ENCODE results near the gene KLRK1.
"Not testable (repeated sequence)": the region's sequence is repeated elsewhere in the genome, so short reads cannot be mapped to it uniquely, and the experiment has no call there.

Gene KLRK1

DNA sequence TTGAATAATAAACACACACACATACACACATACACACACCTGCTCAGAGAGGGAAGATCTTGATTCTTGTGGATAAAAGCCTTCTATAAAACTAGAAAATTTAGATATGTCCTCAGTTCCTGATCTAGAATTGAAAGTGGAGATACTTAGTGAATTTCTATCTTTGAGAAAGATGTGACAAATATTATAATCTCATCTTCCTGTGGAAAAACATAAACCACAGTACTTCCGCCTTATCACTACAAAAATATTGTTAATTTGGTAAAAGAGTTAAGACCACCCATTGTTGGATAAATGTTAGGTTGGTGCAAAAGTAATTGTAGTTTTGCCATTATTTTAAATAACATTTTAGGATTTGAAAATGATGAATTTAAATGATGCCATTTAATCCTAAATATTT is at the start of gene KLRK1:
KLRK1 (minus strand) TSS at position 138 of the 400 bp plus-strand sequence. CDS start 1,231 bp downstream, outside the sequence.
- no peak for DNase-seq (ENCODE audit: low read depth in 1 of 2, low spot score in 1 of 2)

DNA sequence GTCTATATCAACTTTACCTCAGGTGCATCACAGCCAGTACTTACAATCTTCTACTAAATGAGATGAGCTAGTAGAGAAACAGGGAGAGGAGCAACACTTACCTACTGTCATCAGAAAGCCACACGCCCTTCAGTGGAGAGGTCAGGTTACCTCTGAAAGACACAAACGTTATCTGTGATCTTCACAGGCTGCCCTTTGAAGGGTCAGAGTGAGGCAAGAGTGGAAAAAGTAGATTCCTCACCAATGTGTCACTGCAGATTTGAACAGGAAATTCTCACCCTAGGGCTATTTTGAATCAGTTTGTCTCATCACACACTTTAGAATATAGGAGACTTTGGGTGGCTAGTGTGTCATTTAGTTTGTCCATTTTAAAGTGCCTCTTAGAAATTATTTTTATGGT is 47.8 kb upstream of the KLRK1 start:
- DNase-seq (ENCODE audit: low read depth in 1 of 2, low spot score in 1 of 2) = not testable (repeated sequence)

DNA sequence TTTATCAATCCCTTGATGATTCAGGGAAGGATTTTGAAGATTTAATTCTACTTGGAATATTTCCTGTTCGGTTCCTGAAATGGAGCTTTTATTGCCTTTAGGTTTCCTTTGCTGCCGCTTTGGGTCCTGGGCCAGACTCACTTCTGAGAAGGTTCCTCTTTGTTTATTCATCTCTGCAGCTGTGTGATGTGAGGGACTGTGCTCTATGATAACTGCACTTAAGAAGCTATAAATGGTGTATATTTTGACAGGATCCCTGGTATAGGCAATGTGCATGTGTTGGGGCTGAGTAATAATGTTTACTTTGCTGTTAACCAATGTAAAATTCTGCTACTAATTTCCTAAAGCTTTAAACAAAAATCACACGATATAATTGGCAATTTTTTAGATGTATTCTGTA is 46.0 kb upstream of the KLRK1 start, which contains the start of gene KLRC2:
KLRC2 (minus strand) TSS at position 195 of the 400 bp plus-strand sequence; CDS start at position 171, 24 bp downstream.
- DNase-seq (ENCODE audit: low read depth in 1 of 2, low spot score in 1 of 2) = not testable (repeated sequence)

DNA sequence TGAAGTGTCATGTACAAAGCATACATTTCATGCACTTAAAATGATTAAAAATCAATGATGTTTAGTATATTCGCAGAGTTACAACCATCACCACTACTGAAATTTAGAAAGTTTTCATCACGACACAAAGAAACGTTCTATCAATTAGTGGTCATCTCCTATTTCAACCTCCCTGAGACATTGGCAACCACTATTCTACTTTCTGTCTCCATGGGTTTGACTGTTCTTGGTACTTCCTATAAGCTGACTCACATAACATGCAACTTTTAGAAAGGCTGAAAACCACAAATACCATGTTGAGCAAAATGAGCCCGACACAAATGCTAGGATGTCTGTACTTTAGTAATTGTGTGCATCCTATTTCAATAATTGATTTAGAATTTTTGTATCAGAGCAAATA is 40.8 kb upstream of the KLRK1 start:
- DNase-seq (ENCODE audit: low read depth in 1 of 2, low spot score in 1 of 2) = not testable (repeated sequence)

DNA sequence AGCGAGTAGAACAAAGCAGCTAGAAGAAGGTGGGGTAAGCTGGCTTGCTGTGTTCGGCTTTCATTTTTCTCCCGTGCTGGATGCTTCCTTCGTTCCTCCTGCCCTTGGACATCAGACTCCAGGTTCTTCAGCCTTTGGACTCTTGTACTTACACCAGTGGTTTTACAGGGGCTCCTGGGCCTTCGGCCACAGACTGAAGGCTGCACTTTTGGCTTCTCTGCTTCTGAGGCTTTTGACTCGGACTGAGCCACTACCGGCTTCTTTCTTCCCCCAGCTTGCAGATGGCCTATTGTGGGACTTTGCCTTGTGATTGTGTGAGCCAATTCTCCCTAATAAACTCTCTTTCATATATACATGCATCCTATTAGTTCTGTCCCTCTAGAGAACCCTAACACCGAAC is 36.1 kb upstream of the KLRK1 start:
- not testable (repeated sequence) for DNase-seq (ENCODE audit: low read depth in 1 of 2, low spot score in 1 of 2)

DNA sequence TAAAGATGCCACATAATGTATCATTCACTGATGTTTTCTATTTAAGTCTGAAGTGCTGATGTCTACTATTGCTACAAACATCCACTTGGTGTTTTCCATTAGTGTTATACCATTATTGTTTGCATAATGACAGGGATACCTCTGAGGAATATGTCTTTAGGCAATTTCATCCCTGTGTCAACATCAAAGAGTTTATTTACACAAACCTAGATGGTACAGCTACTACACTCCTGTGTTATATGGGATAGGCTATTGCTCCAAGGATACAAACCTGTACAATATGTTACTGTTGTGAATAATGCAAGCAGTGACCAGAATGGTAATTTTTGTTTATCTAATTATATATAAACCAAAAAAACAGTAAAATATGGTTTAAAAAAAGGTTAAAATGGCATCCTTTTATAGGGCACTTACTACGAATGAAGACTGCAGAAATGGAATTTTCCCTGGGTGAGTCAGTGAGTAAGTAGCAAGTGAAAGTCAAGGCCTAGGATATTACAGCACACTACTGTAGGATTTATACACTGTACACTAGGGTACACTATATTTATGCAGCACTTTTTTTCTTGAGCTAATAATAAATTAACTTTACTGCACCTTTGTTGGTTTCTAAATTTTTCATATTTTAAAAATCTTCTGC is 34.5 kb upstream of the KLRK1 start:
- DNase-seq (ENCODE audit: low read depth in 1 of 2, low spot score in 1 of 2) = not testable (repeated sequence)

DNA sequence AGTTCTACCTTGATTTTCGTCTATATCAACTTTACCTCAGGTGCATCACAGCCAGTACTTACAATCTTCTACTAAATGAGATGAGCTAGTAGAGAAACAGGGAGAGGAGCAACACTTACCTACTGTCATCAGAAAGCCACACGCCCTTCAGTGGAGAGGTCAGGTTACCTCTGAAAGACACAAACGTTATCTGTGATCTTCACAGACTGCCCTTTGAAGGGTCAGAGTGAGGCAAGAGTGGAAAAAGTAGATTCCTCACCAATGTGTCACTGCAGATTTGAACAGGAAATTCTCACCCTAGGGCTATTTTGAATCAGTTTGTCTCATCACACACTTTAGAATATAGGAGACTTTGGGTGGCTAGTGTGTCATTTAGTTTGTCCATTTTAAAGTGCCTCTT is 32.3 kb upstream of the KLRK1 start:
- not testable (repeated sequence) for DNase-seq (ENCODE audit: low read depth in 1 of 2, low spot score in 1 of 2)

DNA sequence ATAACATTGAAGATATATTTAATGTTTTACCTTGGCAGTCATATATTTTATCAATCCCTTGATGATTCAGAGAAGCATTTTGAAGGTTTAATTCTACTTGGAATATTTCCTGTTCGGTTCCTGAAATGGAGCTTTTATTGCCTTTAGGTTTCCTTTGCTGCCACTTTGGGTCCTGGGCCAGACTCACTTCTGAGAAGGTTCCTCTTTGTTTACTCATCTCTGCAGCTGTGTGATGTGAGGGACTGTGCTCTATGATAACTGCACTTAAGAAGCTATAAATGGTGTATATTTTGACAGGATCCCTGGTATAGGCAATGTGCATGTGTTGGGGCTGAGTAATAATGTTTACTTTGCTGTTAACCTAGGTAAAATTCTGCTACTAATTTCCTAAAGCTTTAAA is 30.5 kb upstream of the KLRK1 start, which contains the start of gene KLRC3:
KLRC3 (minus strand) TSS at position 262 of the 400 bp plus-strand sequence; CDS start at position 217, 45 bp downstream.
- DNase-seq (ENCODE audit: low read depth in 1 of 2, low spot score in 1 of 2) = not testable (repeated sequence)

DNA sequence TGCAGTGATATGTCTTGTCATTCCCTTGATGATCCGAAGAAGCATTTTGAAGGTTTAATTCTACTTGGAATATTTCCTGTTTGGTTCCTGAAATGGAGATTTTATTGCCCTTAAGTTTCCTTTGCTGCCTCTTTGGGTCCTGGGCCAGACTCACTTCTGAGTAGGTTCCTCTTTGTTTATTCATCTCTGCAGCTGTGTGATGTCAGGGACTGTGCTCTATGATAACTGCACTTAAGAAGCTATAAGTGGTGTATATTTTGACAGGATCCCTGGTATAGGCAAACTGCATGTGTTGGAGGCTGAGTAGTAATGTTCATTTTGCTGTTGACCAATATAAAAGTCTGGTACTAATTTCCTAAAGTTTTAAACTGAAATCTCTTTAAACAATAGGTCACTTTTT is 19.6 kb upstream of the KLRK1 start, which contains the start of gene KLRC4:
KLRC4 (minus strand) TSS at position 366 of the 400 bp plus-strand sequence; CDS start at position 184, 182 bp downstream.
- no peak for DNase-seq (ENCODE audit: low read depth in 1 of 2, low spot score in 1 of 2)

DNA sequence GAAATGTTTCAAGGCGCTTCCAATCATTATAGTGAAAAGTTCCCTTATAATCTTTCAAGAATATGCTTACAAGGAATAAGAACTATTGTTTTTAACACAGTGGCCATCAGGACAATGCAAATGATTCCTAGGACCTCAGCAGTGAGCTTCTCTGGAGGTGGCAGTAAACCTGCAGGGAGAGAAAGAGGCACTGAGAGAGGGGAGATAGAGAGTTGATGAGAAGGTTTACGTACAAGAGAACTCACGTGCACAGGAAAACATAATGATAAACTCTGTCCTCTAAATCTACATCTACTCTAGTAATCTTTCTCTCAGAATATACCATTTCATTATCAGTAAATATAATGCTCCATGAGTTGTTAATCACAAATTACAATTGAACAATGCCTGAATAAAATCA is 19.0 kb upstream of the KLRK1 start:
- no peak for DNase-seq (ENCODE audit: low read depth in 1 of 2, low spot score in 1 of 2)

DNA sequence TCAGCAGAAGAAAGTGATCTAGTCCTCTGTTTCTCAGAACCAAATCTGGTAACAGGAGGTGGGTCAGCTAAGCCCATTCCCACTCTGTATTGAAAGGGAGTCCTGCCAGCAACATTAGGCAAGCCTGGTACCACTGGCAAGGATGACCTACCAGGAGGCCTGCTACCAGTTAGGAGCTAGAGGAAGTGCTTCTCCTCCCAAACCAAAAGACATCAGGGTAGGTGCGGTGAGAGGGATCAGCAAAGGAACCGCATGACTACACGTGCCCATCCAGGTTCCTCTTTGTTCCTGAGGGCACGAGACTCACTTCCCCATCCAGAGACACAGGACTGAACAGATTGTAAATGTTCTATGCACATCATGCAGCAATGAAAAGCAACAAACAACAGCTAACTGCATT is 16.9 kb upstream of the KLRK1 start:
- no peak for DNase-seq (ENCODE audit: low read depth in 1 of 2, low spot score in 1 of 2)

DNA sequence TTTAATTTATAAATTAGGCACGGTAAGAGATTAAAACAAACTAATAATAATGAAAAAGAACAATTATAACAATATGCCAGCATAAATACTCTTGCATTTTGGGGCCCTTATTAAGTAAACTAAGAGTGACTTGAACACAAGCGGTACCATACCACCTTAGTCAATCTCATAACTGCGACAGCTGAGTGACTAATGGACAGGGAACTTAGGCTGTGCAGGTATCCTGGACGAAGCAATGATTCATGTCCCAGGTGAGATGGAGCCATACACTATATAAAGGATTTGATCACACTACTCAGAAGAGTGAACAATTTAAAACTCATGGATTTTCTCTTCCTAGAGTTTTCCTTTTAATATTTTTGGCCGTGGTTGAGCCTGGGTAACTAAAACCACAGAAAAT is 15.5 kb upstream of the KLRK1 start:
- no peak for DNase-seq (ENCODE audit: low read depth in 1 of 2, low spot score in 1 of 2)

DNA sequence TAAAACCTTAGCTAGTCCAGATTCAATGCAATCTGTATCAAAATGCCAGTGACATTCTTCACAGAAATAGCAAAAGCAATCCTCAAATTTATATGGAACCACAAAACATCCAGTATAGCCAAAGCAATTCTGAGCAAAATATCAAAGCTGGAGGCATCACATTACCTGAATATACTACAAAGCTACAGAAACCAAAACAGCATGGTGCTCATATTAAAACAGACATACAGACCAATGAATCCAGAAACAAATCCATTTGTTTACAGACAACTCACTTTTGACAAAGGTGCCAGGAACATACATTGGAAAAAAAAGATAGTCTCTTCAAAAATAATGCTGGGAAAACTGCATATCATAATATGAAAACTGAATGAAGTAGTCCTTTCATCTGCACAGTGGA is 15.0 kb upstream of the KLRK1 start:
- no peak for DNase-seq (ENCODE audit: low read depth in 1 of 2, low spot score in 1 of 2)

DNA sequence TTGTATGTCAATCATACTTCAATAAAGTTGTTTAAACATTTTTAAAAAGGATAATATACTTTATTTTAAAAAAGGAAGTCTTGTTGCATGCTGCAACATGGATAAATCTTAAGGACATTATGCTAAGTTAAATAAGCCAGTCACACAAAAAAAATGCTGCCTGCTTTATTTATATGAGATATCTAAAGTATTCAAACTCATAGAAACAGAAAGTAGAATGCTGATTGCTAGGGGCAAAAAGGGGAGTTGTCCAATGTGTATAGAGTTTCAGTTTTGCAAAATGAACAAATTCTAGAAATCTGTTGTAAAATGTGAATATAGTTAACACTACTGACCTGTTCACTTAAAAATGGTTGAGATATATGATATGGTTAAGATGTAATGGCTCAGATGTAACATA is 11.0 kb upstream of the KLRK1 start:
- DNase-seq (ENCODE audit: low read depth in 1 of 2, low spot score in 1 of 2) = no peak

DNA sequence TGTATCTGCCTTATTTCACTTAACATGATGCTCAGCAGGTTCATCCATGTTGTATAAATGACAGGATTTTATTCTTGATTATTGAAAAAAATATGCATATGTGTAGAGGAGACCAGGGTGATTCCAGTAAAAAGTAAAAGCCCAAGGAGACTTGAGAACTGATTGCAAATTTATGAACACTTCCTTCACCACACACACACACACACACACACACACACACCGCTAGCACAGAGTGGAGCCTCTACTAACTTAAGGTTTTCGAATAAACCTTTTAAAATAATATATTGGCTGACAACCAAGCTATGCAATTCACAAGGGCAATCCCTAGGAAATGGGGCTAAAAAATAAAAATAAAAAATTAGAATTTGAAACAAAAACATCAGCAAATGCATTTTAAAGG is 8.3 kb upstream of the KLRK1 start:
- no peak for DNase-seq (ENCODE audit: low read depth in 1 of 2, low spot score in 1 of 2)

DNA sequence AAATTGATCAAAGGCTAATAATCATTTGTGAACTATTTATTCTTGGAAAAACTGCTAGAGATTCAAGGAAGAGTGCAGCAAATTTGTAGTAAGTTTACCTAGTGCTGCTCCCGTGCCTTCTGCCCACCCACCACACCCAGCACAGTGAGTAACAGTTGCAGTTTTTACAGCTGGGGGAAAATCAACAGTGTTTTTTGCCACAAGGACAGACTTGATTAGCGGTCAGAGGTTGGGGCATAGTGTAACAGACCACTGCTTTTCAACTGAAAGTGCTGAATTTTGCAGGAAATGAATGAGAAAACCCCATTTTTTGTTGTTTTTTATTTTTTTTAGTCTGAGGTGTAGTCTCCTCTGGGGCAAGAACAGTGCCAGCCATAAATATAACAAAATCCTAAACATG is 7.5 kb upstream of the KLRK1 start:
- no peak for DNase-seq (ENCODE audit: low read depth in 1 of 2, low spot score in 1 of 2)

DNA sequence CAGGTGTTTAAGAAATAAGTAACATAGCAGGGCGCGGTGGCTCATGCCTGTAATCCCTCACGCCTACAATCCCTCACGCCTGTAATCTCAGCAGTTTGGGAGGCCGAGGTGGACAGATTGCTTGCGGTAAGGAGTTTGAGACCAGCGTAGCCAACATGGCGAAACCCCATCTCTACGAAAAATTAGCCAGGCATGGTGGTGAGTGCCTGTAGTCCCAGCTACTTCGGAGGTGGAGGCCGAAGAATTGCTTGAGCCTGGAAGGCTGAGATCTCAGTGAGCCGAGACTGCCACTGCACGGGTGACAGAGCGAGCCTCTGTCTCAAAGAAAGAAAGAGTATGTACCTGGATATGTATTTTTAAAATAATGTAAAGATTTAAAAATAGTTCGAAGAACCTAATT is 6.3 kb upstream of the KLRK1 start:
- DNase-seq (ENCODE audit: low read depth in 1 of 2, low spot score in 1 of 2) = not testable (repeated sequence)

DNA sequence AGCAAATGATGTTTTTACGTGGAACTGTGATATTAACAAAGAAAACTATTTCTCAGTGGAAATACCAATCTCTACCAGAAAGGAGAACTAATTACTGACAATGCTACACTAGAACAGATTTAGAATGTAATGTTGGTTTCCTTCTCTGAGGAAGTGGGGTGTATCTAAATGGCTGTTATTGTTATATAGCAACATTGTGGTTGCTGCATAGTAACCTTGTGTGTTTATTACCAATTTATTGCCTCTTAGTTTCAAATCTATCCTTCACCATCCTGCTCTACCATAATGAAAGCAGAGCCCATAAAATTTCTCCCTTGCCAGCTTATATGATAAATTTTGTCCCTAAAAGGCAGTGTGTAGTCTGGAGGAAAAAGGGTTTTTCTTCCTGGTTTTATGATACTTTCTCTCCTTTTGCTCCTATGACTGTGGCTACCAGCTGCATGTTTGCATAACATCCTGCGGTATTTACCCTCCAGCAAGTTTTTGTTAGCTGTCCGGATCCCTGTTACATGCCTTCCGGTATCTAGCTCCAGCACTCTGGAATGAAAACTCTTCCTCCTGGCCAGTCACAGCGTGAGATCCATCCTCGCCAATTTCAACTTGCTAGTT is 5.7 kb upstream of the KLRK1 start:
- DNase-seq (ENCODE audit: low read depth in 1 of 2, low spot score in 1 of 2) = no peak

DNA sequence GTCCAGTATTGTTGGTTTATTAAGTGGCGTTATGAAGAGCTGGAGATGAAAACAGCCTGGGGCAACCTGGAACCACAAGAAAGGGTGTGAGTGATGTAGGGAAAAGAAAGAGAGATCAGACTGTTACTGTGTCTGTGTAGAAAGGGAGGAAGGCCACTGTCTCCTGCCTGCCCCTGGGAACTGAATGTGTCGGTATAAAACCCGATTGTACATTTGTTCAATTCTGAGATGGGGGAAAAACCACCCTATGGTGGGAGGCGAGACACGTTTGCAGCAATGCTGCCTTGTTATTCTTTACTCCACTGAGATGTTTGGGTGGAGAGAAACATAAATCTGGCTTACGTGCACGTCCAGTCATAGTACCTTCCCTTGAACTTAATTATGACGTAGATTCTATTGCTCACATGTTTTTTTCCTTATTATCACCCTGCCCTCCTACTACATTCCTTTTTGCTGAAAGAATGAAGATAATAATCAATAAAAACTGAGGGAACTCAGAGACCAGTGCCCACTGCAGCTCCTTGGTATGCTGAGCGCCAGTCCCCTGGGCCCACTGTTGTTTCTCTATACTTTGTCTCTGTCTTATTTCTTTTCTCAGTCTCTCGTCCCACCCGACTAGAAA is 4.8 kb upstream of the KLRK1 start:
- not testable (repeated sequence) for DNase-seq (ENCODE audit: low read depth in 1 of 2, low spot score in 1 of 2)

DNA sequence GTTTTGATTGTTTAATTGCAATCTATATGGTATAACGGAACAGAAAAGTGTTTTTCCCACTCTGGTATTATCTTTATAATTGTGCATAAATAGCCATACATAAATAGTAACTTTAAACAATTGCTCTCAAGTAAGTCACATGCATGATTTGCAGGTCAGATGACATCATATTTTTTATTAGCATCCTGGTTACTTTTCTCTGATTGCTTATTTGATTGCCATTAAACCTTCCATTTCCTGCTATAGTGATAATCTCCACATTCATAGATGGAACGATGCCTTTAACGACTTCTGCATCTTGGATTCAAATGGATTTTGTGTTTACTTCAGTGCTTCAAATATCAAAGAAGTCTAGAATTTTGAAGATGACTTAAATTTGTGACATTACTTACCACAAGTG is 3.5 kb upstream of the KLRK1 start:
- DNase-seq (ENCODE audit: low read depth in 1 of 2, low spot score in 1 of 2) = no peak

DNA sequence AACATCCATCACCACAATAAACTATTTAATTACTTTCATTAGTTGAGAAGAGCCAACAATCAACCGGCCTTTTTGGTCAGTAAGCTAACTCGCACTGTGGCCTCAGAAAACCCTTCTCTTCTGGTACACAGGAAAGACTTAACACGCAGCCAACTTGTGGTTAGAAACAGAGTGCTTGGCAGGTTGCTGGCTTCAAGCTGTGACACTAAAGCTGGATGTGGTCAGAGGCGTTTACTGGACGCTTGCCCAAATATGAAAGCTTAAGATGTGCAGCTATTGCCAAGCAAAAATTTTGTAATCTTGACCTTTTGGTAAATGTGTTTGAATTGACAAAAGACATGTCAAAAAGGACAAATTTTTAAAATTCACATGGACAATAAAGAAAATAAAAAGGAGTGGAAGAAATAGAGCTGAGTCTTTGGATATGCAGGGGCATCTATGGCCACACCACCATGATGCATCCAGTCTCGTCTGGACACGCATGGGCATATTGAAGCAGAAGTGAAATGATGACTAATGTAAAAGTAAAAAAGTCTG is 2.6 kb upstream of the KLRK1 start:
- DNase-seq (ENCODE audit: low read depth in 1 of 2, low spot score in 1 of 2) = no peak

DNA sequence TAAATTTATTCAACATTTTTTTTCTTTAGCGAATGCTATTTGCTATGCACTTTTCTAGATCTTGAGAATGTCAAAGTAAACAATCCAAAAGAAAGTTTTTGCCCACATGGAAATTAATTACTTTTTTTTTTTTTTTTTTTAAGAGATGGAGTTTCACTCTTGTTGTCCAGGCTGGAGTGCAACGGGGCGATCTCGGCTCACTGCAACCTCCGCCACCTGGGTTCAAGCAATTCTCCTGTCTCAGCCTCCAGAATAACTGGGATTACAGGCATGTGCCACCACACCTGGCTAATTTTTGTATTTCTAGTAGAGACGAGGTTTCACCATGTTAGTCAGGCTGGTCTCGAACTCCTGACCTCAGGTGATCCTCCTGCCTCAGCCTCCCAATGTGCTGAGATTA is 1.1 kb upstream of the KLRK1 start:
- not testable (repeated sequence) for DNase-seq (ENCODE audit: low read depth in 1 of 2, low spot score in 1 of 2)

Data from activated CD4-positive, alpha-beta T cell treated with anti-CD3 and anti-CD28 coated beads, Interleukin-2, amount 50 U/mL, for 24 hours (primary cell).